A673 (cell line): ENCODE results near the gene FAM13A.

Experiments
- EZH2 ChIP-seq: fragments of 200-600 bp; sonication (generic); IDR thresholded peaks from 2 replicates; pipeline ENCODE4 v1.6.1; 2017; ENCODE audit warnings: borderline replicate concordance, low read depth, mild to moderate bottlenecking, mixed read lengths, antibody characterized with exemption, low read length; ENCODE audit not compliant: poor library complexity, severe bottlenecking
- TF ChIP-seq, protein P1 (sequence below): fragments of 300-800, 200-600 bp; sonication (generic); conservative IDR thresholded peaks from 2 replicates; pipeline ENCODE4 v1.5.1; 2017; ENCODE audit warnings: low read depth, mild to moderate bottlenecking, antibody characterized with exemption, low read length, moderate library complexity, mixed read lengths

DNA sequence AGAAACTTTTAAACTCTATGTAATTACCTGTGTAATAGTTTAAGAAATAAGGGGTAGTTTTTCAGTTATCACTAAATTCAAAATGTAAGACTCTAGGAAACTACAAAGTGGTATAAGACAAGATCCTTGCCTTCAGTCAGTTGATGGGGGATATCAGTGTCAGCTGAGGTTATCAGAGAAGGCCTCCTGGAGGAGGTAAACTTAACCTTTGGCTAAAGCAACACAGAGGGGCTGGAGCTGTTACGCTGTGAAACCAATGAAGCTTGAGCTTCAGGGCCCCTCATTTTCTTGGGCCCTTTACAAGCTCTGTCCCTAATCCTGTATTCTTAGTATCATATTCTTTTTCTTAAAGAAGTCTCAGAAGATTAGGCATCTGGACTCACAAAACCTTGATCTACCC is 35.9 kb downstream of the FAM13A start:
- TF ChIP-seq EZH2, result no peak
- TF ChIP-seq, protein P1, sequence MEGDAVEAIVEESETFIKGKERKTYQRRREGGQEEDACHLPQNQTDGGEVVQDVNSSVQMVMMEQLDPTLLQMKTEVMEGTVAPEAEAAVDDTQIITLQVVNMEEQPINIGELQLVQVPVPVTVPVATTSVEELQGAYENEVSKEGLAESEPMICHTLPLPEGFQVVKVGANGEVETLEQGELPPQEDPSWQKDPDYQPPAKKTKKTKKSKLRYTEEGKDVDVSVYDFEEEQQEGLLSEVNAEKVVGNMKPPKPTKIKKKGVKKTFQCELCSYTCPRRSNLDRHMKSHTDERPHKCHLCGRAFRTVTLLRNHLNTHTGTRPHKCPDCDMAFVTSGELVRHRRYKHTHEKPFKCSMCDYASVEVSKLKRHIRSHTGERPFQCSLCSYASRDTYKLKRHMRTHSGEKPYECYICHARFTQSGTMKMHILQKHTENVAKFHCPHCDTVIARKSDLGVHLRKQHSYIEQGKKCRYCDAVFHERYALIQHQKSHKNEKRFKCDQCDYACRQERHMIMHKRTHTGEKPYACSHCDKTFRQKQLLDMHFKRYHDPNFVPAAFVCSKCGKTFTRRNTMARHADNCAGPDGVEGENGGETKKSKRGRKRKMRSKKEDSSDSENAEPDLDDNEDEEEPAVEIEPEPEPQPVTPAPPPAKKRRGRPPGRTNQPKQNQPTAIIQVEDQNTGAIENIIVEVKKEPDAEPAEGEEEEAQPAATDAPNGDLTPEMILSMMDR, result no peak
